T-helper 2 cell treated with Interferon-gamma antibody and Interleukin-4, amounts not matched to agents 5 μg/mL and 100 μg/mL, for 36 hours (primary cell): ENCODE data around the gene TF.

Source experiments
- DNase-seq: peaks from one replicate; pipeline ENCODE4 v3.0.0; 2021; ENCODE audit warnings: low spot score
- H3K27ac Mint-ChIP-seq: one replicate; pipeline ENCODE4 v1.8.0; 2021; ENCODE audit warnings: mild to moderate bottlenecking, mixed read lengths
- H3K27me3 Mint-ChIP-seq: one replicate; pipeline ENCODE4 v1.8.0; 2021; ENCODE audit warnings: low read depth, mixed read lengths
- H3K36me3 Mint-ChIP-seq: one replicate; pipeline ENCODE4 v1.8.0; 2021; ENCODE audit warnings: low read depth, mixed read lengths
- H3K4me1 Mint-ChIP-seq: one replicate; pipeline ENCODE4 v1.8.0; 2021; ENCODE audit warnings: low read depth, mixed read lengths
- H3K4me3 Mint-ChIP-seq: one replicate; pipeline ENCODE4 v1.8.0; 2022; ENCODE audit warnings: mild to moderate bottlenecking, moderate library complexity, mixed read lengths
- H3K9me3 Mint-ChIP-seq: one replicate; pipeline ENCODE4 v1.8.0; 2021; ENCODE audit warnings: mixed read lengths

TF gene

DNA sequence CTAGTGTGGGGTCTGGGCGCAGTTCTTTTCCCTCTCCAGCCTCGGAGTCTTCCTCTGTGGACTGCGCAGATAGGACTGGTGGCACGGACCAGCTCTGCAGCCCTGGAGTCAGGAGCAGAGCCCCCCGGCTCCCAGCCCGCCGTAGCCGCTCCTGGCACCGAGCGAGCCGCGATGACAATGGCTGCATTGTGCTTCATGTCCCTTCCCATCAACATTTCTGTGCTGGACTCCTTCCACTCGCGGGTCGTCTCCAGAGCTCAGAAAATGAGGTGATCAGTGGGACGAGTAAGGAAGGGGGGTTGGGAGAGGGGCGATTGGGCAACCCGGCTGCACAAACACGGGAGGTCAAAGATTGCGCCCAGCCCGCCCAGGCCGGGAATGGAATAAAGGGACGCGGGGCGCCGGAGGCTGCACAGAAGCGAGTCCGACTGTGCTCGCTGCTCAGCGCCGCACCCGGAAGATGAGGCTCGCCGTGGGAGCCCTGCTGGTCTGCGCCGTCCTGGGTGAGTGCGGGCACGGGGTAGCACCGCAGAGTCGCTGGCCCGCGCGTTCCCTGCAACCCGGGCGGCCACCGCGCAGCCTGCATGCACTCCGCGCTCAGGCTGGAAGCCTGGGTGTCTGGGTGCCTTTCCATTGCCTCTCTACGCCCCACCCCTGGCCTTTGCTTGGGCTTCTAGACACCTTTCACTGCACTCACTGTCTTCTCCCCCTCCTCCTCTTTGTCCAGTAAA is at the start of gene TF:
Gene TF (plus strand): TSS at position 413 of the 731 bp plus-strand sequence. CDS start 48 bp downstream, at position 461.
- no peak for DNase-seq
- Mint-ChIP-seq H3K9me3 (no peaks in the 10 kb centered on the region), H3K27me3 (peaks cover 46% of the 10 kb centered on the region), H3K4me1 (no peaks in the 10 kb centered on the region), H3K36me3 (no peaks in the 10 kb centered on the region), H3K4me3 (no peak within 1 kb of the TSS), H3K27ac (no peak within 1 kb of the TSS)

DNA sequence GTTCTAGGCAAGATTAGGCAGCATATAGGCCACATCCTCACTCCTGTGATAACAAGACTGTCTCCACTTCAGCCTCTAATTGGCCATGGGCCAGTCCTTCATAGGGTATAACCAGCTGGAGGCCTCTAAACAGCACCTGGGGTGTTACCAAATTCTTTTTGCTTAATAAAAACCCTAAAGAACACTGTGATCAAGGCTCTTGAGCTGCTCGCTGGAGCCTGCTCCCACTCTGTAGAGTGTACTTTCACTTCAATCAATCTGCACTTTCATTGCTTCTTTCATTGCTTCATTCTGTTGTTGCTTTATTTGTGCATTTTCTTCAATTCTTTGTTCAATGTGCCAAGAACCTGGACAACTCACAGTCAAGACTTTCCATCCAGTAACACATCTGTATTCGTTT is 48.2 kb upstream of the TF start:
- H3K4me1 Mint-ChIP-seq = no peaks in the 10 kb centered on the region
- no peaks in the 10 kb centered on the region for H3K9me3 Mint-ChIP-seq
- DNase-seq = no peak
- H3K4me3 Mint-ChIP-seq = no peak overlapping the region
- no peaks in the 10 kb centered on the region for H3K27me3 Mint-ChIP-seq
- no peaks in the 10 kb centered on the region for H3K36me3 Mint-ChIP-seq
- H3K27ac Mint-ChIP-seq = no peak overlapping the region

DNA sequence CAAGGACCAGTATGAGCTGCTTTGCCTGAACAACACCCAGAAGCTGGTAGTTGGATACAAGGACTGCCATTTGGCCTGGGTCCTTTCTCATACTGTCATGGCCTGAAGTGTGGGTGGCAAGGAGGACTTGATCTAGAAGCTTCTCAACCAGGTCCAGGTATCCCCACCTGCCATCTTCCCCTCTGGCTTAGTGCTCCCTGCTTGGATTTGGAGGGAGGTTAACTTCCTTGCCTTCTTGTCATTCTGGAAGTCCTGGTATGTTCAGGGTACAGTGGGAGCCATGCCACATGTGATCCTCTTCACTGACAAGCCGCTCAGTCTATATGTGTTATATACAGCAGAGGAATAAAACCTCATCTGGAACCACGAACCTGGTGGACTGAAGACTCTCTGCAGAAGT is 46.7 kb upstream of the TF start:
- no peaks in the 10 kb centered on the region for H3K36me3 Mint-ChIP-seq
- no peak for DNase-seq
- no peak overlapping the region for H3K27ac Mint-ChIP-seq
- H3K4me3 Mint-ChIP-seq = no peak overlapping the region
- H3K4me1 Mint-ChIP-seq = no peaks in the 10 kb centered on the region
- no peaks in the 10 kb centered on the region for H3K9me3 Mint-ChIP-seq
- peaks cover 3% of the 10 kb centered on the region for H3K27me3 Mint-ChIP-seq

DNA sequence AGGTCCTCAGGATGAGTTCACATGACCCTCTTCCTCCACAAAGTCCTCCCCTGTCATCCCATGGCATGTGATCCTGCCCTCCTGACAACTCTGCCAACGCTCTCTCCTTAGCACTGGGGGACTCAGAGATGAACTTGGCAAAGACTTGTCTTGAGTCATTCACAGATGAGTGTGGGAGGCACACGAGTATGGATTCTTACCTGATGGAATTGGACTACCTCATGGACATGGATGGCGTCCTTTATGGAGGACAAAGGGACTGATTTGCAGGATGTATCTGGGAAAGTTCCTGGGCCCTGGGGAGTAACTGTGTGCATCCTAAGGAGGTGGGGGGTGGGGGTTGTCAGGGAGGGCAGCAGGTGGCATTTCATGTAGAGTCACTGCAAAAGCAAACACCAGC is 46.3 kb upstream of the TF start:
- Mint-ChIP-seq H3K36me3 (no peaks in the 10 kb centered on the region), H3K4me1 (no peaks in the 10 kb centered on the region), H3K9me3 (no peaks in the 10 kb centered on the region), H3K27ac (no peak overlapping the region), H3K4me3 (no peak overlapping the region), H3K27me3 (peaks cover 3% of the 10 kb centered on the region)
- DNase-seq = no peak

DNA sequence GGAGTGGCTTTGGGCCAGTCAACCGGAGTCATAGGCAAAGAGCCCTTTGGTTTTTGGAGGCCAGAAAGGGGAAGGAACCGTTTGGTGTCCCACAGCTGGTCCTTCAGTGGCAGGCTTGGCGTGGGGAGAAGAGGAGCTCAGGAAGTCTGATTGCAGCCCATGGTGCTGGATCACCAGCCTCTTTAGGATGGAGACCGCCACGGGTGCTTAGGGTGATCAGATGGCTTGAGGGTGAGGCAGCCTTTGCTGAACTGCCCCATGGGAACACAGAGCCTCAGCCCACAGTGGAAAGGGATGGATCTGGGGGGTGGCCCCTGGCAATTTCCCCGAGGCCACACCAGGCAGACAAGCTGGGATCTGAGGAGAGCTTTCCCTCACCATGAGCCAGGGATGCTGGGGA is 45.8 kb upstream of the TF start:
- DNase-seq = no peak
- H3K9me3 Mint-ChIP-seq = no peaks in the 10 kb centered on the region
- H3K27ac Mint-ChIP-seq = no peak overlapping the region
- no peaks in the 10 kb centered on the region for H3K4me1 Mint-ChIP-seq
- no peaks in the 10 kb centered on the region for H3K36me3 Mint-ChIP-seq
- no peak overlapping the region for H3K4me3 Mint-ChIP-seq
- peaks cover 5% of the 10 kb centered on the region for H3K27me3 Mint-ChIP-seq

DNA sequence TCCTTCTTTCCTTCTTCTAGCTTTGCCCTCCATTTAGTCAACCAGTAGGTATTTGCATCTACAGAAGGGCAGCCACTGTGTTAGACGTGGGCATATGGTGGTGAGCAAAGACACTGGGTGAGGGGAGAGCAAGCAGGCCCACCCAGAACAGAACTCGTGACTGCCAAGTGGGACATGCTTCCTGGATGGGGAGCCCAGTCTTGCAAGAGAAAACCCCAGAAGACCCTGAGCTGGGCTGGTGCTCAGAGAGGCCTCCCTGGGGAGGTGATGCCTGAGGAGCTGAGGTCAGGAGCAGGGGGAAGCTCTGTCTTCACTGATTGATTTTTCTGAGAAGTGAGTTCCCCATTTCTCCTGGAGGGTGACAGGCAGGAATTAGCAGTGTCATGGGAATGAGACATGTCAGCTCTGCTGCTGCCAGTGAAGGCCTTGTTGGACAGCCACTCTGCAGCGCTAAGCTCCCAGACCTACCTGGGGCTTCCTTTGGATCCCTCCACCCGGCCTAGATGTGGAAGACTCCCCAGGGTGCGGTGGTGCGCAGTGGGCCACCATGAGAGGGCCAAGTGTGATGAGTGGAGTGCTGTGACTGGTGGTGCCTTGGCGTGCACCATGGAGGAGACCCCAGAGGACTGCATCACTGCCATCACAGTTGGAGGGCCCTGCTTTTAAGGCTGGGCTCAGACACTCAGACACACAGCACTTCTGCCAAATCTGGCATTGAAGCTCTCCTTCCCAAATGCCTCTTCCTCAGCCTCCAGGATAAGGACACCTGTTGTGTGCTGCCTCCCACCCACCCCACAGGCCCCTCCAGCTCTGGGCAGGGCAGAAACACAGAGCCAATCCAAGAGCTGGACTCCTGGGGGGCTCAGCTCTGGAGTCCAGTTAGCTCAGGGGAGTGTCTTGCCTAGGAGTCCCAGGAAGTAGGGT is 44.5 kb upstream of the TF start:
- no peak overlapping the region for H3K4me3 Mint-ChIP-seq
- no peaks in the 10 kb centered on the region for H3K9me3 Mint-ChIP-seq
- no peaks in the 10 kb centered on the region for H3K4me1 Mint-ChIP-seq
- no peak overlapping the region for H3K27ac Mint-ChIP-seq
- H3K36me3 Mint-ChIP-seq = no peaks in the 10 kb centered on the region
- peaks cover 8% of the 10 kb centered on the region for H3K27me3 Mint-ChIP-seq
- no peak for DNase-seq

DNA sequence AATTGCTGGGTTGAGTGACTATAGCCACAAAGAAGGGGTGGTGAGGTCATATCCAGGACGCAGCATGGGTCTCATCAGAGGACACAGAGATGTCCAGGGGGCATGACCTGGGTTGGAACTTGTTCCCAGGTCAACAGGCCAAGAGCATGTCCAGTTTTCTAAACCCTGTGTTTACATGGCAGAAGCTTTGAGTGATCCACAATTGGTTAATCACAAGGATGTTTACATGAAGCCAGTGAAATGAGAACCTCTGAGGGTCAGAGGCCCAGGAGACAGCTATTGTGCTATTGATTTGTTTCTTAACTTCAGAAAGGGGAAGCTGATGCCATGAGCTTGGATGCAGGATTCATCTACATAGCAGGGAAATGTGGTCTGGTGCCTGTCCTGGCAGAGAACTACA is 42.3 kb upstream of the TF start:
- Mint-ChIP-seq H3K9me3 (no peaks in the 10 kb centered on the region), H3K27me3 (peaks cover 14% of the 10 kb centered on the region), H3K4me3 (no peak overlapping the region), H3K27ac (no peak overlapping the region), H3K4me1 (no peaks in the 10 kb centered on the region), H3K36me3 (no peaks in the 10 kb centered on the region)
- no peak for DNase-seq

DNA sequence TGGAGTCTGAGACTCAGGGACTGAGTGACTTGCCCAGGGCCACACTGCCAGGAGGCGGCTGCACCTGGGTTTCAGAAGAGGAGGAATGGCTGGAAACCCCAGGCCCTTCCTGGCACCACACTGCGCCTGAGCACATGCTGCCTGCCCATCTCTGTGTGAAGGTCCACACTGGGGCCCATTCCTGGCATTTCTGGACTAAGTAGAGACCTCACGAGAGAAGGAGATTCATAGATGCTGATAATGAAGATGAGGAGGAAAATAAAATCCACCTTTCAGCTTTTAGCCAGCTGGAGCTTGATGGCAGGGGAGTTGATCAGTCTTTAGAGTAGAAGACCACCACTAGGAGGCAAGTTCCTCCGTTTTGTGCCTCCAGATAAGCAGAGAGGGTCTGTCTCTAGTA is 40.2 kb upstream of the TF start:
- Mint-ChIP-seq H3K4me1 (no peaks in the 10 kb centered on the region), H3K9me3 (no peaks in the 10 kb centered on the region), H3K36me3 (no peaks in the 10 kb centered on the region), H3K27ac (no peak overlapping the region), H3K4me3 (no peak overlapping the region), H3K27me3 (peaks cover 16% of the 10 kb centered on the region)
- no peak for DNase-seq

DNA sequence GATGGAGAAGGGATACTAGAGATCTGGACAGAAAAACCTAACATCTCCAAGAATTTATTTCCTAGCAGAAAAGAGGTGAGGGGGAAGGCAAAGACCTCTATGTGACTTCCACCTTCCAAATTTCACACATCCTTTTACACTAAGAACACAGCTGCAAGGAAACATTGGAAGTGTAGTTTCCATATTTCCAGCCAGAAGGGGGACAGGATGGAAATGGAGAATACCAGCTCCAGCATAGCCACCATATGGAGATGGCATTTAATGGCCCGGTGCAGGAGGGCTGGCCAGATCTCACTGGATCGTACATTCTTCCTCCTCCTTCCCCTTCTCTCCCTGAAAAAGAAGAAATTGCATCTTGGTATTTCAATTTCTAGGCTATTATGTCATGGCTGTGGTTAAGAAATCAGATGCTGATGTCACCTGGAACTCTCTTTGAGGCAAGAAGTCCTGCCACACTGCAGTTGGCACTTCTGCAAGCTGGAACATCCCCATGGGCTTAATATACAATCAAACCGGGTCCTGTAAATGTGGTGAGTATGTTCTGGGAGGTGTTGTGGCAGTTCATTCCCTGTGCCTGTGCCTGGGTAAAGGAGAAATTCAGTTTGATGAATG is 36.9 kb upstream of the TF start:
- H3K27me3 Mint-ChIP-seq = peaks cover 14% of the 10 kb centered on the region
- H3K9me3 Mint-ChIP-seq = no peaks in the 10 kb centered on the region
- no peak overlapping the region for H3K27ac Mint-ChIP-seq
- H3K4me1 Mint-ChIP-seq = no peaks in the 10 kb centered on the region
- DNase-seq = no peak
- no peaks in the 10 kb centered on the region for H3K36me3 Mint-ChIP-seq
- no peak overlapping the region for H3K4me3 Mint-ChIP-seq

DNA sequence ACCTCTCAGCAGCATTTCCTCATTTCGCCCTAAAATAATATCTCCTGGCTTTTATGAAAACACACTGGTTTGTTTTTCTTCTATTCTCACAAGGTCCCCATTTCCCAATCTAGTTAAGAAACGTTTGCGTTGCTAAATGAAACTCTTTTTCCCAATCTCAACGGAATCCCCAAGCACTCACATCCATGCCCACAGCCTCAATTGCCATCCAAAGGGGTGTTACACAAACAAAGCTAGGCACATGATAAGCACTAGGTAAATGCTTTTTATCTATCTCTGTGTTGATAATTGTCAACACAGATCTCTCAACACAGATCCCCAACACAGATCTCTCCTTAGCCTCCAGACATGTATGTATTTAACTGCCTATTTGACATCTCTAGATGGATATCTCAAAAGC is 35.2 kb upstream of the TF start:
- H3K27ac Mint-ChIP-seq = no peak overlapping the region
- H3K9me3 Mint-ChIP-seq = no peaks in the 10 kb centered on the region
- no peak overlapping the region for H3K4me3 Mint-ChIP-seq
- peaks cover 8% of the 10 kb centered on the region for H3K27me3 Mint-ChIP-seq
- no peak for DNase-seq
- no peaks in the 10 kb centered on the region for H3K36me3 Mint-ChIP-seq
- no peaks in the 10 kb centered on the region for H3K4me1 Mint-ChIP-seq

DNA sequence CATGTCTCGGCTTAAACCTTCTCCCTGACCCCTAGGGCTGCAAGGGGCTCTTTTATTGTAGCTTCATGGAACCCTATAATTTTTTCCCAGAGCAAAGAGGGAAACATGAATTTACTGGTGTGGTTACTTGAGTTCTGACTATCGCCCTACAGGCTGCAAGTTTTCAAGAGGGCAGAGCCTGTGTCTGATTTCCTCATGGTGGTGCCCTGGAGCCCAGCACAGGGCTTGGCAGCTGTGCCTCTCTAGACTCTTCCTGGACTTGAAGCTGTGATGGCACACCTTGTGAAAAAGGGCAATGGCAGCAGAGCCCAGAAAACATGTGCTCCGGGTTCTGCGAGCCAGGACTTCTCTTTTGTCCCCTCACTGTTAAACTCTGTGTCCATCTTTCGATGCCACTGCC is 34.2 kb upstream of the TF start:
- H3K27ac Mint-ChIP-seq = no peak overlapping the region
- H3K4me1 Mint-ChIP-seq = no peaks in the 10 kb centered on the region
- H3K27me3 Mint-ChIP-seq = peaks cover 5% of the 10 kb centered on the region

DNA sequence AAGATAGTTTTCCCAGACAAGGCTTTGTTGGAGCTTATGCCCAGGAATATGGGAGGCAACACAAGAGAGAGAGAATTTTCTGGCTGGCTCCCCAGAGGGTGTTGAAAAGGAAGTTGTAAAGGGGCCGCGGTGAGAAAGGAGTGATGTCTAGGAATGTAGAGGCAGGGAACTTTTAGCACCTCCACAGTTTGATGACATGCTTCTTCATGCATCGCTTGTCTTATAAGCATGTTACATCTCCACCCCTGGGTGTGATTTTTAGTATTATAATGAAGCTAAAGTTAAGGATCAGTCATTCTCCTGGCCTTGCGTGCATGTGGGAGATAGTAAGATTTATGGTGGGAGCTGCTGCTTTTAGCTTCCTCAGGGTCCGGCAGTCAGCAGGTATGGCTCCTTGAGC is 32.8 kb upstream of the TF start:
- Mint-ChIP-seq H3K9me3 (no peaks in the 10 kb centered on the region), H3K27ac (no peak overlapping the region), H3K36me3 (no peaks in the 10 kb centered on the region), H3K27me3 (peaks cover 2% of the 10 kb centered on the region), H3K4me3 (no peak overlapping the region), H3K4me1 (no peaks in the 10 kb centered on the region)
- DNase-seq = no peak

More for the DNA sequence above, 34.2 kb upstream of the TF start:
- Mint-ChIP-seq H3K9me3 (no peaks in the 10 kb centered on the region), H3K4me3 (no peak overlapping the region), H3K36me3 (no peaks in the 10 kb centered on the region)
- no peak for DNase-seq

DNA sequence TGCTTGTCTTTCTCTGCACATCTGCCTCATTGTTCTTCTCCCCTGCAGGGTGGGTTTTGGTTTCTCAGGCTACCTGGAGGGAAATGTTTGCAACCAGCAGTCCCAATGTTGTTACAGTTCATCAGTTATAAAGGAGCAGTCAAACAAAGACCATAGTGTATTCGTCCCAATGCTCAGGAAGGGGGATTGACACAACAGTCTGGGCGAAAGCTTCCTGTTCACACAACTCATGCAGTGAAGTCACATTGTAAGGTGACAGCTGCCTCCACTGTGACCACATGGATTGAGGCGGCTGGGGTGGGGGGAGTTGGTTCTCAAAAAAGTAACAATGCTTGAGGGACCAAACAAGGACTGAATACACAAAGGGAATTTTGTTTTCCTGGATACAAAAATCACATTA is 28.8 kb upstream of the TF start:
- H3K9me3 Mint-ChIP-seq = peaks cover 9% of the 10 kb centered on the region
- H3K4me3 Mint-ChIP-seq = no peak overlapping the region
- no peaks in the 10 kb centered on the region for H3K36me3 Mint-ChIP-seq
- no peaks in the 10 kb centered on the region for H3K4me1 Mint-ChIP-seq
- H3K27ac Mint-ChIP-seq = no peak overlapping the region
- DNase-seq = no peak
- peaks cover 7% of the 10 kb centered on the region for H3K27me3 Mint-ChIP-seq

DNA sequence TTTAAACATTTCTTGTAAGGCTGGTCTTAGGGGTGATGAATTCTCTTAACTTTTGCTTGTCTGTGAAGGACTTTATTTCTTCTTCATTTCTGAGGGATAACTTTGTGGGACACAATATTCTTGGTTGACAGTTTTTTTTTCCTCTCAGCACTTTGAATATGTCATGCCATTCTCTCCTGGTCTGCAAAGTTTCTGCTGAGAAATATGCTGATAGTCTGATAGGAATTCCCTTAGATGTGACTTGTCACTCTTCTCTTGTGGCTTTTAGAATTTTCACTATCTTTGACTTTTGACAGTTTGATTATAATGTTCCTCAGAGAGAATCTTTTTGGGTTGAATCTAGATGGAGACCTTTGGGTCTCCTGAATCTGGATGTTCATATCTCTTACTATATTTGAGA is 23.3 kb upstream of the TF start:
- Mint-ChIP-seq H3K4me1 (no peaks in the 10 kb centered on the region), H3K4me3 (no peak overlapping the region), H3K36me3 (no peaks in the 10 kb centered on the region), H3K27ac (no peak overlapping the region), H3K27me3 (peaks cover 7% of the 10 kb centered on the region), H3K9me3 (peaks cover 19% of the 10 kb centered on the region)
- no peak for DNase-seq
